NCI-H187 (cell line): ENCODE data around the gene CDC42EP4.

Source experiments
- DNase-seq, 2 experiments: peaks; one replicate each; lab custom pipeline; 2025; lab: John Stamatoyannopoulos, UW

Gene CDC42EP4

GRCh38 chr17:73300392-73300791 lies 11.4 kb downstream of the CDC42EP4 start:
- DNase-seq, result no peak

GRCh38 chr17:73297934-73298861 lies 13.6 kb downstream of the CDC42EP4 start:
- DNase-seq, result no peak

- no peak for DNase-seq
These were observed 18.3 kb downstream of the CDC42EP4 start for GRCh38 chr17:73293480-73293911.

GRCh38 chr17:73293031-73293430 lies 18.8 kb downstream of the CDC42EP4 start:
- DNase-seq, result no peak

- DNase-seq, result no peak
These were observed 19.7 kb downstream of the CDC42EP4 start for GRCh38 chr17:73292031-73292531.

GRCh38 chr17:73291260-73291801 lies 20.5 kb downstream of the CDC42EP4 start:
- DNase-seq, result no peak

GRCh38 chr17:73290399-73291259 lies 21.2 kb downstream of the CDC42EP4 start:
- no peak for DNase-seq

- DNase-seq, result no peak
These were observed 22.1 kb downstream of the CDC42EP4 start for GRCh38 chr17:73289549-73290254.

GRCh38 chr17:73288534-73289302 lies 23.1 kb downstream of the CDC42EP4 start:
- no peak for DNase-seq

GRCh38 chr17:73286863-73287296 lies 24.9 kb downstream of the CDC42EP4 start:
- no peak for DNase-seq

GRCh38 chr17:73285916-73286862 lies 25.6 kb downstream of the CDC42EP4 start:
- no peak for DNase-seq

GRCh38 chr17:73285603-73285908 lies 26.2 kb downstream of the CDC42EP4 start:
- DNase-seq, result no peak

GRCh38 chr17:73284906-73285602 lies 26.7 kb downstream of the CDC42EP4 start:
- DNase-seq, result no peak

GRCh38 chr17:73284354-73284753 lies 27.4 kb downstream of the CDC42EP4 start:
- no peak for DNase-seq

- DNase-seq, result no peak
These were observed 27.9 kb downstream of the CDC42EP4 start for GRCh38 chr17:73283841-73284282.

- DNase-seq, result no peak
These were observed 28.6 kb downstream of the CDC42EP4 start for GRCh38 chr17:73283250-73283649.

- DNase-seq, result no peak
These were observed 29.2 kb downstream of the CDC42EP4 start for GRCh38 chr17:73282629-73283028.

GRCh38 chr17:73281928-73282327 lies 29.9 kb downstream of the CDC42EP4 start:
- no peak for DNase-seq

GRCh38 chr17:73280191-73280590 lies 31.6 kb downstream of the CDC42EP4 start:
- no peak for DNase-seq
